ENCODE data around the gene ATP10B. TPM values are rescaled to one million over a fixed set of nuclear protein-coding genes. Genes with fewer than 3 reads are reported as not detected.

The ATP10B gene
- total RNA-seq, 1 donor from 2014 or later: not detected

DNA sequence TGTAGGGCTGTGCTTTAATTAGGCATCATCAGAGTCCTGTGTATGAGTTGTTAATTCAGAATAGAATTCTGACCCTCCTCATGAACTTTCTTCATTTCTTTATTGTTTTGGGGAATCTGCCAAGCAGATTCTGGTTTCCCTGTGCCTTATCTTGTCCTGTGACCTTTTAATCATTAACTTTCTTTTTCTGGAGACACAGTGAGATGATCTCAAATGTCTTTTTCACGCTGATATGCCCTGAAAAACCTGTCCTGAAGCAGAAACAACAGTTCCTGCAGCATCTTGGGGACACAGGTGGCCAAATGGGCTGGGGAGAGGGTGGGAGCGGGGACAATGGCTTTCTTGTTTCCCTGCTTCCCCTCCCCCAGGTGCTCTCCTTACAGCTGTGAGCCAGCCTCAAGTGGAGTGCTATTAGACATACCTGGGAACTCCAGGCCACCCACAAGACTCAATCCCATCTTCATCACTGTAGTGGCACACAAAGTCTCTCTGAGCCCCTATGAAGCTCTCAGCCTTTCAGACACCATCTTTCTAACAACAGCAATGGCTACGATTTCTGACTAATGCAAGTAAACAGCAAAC is 213.8 kb downstream of the ATP10B start:
- intact Hi-C loops (cut with micrococcal nuclease): no loop called here

DNA sequence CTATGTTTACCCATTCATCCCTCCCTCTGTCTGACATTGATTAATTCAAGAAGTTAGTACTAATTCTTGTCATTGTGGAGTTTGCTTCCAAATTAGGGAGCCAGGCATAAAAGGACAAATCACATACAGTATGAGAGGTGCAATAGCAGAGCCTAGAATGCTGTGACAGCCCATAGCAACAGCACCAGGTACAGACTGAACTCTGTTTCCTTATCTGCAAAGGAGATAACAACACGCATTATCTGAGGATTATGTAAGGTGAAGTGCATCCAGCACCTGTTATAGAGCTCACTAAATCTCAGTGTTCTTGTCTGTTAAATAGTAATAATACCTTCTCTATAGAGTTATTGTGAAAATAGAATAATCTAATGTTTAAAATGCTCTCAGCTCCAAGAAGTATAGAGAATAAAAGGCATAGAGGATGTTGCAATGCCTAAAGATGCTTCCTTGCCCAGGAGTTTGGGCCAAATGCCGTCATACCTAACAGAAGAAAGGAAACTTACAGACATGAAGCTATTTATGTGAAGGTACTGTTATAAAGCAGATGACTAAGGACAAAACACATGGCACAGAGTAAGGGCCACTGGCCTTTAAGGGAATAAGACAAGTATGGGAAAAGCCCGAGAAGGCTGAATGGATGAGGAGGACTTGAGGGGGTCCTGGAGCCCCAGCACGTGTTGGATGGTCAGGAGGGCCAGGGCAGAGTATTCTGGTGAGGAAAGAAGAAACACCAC is 214.5 kb downstream of the ATP10B start:
- intact Hi-C loops (cut with micrococcal nuclease): no loop called here

DNA sequence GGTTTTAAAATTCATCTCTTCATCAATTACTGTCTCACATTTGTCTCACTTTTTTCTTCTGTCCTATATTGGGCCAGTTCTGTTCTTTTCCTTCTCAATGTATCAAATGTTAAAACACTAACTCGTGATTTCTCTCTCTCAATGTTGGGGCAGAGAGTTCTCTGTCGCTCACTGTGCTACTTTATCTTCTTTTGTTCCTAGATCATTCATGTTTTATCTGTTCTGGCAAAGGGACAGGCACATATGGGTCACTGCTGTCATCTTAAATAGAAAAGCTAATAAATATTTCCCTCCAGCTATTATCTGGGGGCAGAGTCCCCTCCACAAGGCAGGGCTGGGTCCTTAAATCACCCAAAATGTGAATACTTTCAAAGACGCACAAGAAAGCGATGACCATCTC is 216.3 kb downstream of the ATP10B start:
- intact Hi-C loops (cut with micrococcal nuclease): no loop called here

DNA sequence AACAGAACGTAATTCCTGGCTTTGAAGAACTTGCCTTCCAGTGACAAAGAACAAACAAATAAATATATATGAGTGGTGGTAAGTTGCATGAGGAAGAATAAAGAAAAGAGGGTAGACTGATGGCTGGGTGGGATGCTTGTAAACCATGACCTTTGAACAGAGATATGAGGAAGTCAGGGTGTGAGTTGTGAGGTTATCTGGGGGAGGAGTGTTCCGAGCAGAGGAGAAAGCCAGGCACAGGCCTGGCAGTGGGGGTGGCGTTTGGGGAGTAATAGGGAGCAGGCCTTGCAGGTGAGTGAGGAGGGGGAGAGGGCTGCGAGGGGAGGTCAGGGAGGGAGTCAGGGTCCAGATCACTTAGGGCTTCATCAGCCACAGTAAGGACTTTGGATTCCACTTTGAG is 217.0 kb downstream of the ATP10B start:
- intact Hi-C loops (cut with micrococcal nuclease): no loop called here

DNA sequence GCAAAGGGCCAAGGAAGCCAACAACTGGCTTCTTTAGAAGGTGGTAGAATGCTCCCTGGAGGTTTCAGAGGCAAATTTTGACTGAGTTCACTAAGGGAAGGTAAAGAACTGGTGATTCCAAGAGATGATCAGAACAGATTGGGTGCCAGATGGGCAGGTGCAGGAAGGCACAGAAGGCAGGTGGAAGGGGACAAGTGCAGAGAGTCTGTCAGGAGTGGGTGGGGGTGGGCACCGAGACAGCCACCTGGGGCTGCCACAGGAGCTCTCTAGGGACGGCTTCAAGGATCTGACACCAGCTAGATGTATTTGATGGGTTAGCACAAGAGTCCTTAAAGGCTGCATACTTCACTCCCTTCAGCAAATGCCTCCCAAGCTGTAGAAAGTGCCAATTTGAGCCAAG is 223.0 kb downstream of the ATP10B start:
- intact Hi-C loops (cut with micrococcal nuclease): no loop called here

DNA sequence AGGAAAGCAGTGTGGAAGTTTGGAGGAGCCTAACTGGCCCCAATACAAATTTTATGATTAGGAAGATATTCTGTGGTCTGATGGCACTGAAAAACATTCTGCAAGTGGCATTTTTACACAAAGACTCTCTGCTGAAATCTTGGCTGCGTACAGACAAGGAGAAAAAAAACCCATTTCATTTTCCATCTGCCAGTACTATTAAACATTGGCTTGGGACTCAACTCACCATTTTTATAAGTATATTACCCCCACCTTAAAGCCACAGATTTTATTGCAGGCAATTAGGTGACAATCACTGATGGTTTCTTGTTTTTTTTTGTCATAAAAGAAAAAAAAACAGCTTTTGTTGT is 223.4 kb downstream of the ATP10B start:
- intact Hi-C loops (cut with micrococcal nuclease): no loop called here

DNA sequence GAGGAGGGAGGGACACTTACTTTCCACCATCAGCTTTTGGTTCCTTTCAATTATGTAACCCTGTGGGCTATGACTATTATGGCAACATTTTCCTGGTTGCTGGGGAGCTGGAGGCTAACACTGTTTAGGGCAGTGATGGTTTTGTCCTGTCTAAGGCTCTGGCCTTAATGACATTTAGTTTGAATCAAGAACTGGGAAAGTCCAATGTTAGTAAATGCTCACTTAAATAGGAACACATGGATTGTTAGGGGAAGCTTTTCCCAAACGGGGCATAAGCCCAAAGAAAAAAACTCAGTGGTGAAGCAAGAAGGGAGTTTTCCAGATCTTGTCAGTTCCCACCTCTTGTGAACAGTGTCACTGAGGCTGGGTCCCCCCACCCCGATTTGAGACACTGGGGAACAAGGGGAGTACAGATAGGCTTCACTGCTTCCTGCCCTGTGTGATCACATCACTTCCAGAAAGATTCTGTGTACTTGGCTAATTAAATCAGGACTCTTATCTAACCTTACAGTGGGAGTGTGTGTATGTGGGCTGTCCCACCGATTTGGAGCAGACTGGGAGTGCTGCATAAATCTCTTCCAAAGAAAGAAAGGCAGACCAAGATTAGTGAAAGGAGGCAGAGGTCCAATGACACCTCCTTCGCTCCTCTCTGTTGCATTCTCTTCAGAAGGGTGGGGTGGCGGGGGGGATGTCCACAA is 223.9 kb downstream of the ATP10B start:
- intact Hi-C loops (cut with micrococcal nuclease): no loop called here

DNA sequence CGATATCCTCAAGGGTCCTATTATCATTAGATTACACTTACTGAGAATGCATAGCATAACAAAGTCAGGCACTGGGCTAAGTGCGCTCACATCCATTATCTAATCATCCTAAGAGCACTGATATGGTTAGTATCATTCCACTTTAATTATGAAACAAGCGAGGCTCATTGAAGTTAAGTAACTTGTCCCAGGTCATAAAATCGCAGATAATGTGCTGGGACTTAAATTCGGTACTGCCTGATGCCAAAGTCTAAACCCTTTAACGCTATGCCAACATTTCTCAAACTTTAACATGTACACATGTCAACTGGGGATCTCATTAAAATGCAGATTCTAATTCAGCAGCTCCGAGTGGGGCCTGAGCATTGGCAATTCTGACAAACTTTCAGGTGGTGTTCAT is 225.7 kb downstream of the ATP10B start:
- intact Hi-C loops (cut with micrococcal nuclease): no loop called here

DNA sequence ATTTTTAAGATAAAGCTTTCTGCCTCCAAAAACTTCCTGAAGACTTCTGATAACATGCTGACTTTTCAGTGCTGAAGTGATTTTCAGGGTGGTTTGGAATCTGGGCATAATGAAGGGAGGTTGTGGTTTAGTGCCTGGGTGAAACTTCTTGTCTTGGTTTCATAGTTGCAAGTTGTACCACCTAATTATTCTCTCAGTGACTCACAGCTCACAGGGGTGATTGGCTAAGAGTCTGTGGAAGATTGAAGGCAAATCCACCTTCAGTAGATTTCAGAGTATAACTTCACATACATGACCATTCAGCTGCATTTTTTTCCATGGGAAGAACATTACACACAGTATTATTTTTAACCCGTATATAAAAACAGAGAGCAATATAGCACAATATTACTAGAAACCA is 230.5 kb downstream of the ATP10B start:
- intact Hi-C loops (cut with micrococcal nuclease): no loop called here

DNA sequence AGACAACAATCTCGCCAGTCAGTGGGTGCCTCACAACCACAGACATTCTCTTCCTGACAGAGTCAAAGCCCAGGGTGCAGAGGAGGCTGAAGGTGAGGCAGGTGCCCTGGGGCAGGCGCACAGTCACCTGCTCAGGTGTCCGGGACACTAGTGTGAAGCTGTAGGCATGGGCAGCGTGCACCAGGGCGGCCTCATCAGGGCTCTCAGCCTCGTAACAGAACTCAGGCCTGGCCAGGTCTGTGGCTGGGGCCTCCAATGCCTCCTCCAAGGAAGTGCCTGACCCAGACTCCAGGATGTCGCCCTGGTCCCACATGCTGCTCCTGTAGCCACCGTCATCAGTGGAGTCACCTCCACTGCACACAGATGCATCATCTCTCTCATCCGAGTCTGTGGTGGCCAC is 231.6 kb downstream of the ATP10B start:
- intact Hi-C loops (cut with micrococcal nuclease): no loop called here

DNA sequence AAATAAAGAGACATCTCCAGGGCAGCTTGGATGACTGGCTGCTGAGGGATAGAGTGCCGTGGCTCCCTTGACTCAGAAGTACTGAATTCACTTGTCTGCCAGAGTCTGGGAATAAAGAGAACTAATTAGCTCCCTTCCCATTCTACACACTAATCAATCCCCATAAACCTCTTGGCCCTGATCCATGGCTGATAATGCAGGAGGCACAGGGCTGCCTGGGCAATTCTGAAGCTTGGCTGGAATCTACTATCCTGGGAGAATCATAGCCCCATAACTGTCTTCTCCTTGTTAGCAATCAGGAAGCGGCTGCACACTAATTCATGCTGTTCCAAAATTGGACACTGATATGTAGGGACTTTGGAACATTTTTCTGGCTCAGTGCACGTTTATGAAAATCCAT is 232.6 kb downstream of the ATP10B start:
- intact Hi-C loops (cut with micrococcal nuclease): no loop called here

DNA sequence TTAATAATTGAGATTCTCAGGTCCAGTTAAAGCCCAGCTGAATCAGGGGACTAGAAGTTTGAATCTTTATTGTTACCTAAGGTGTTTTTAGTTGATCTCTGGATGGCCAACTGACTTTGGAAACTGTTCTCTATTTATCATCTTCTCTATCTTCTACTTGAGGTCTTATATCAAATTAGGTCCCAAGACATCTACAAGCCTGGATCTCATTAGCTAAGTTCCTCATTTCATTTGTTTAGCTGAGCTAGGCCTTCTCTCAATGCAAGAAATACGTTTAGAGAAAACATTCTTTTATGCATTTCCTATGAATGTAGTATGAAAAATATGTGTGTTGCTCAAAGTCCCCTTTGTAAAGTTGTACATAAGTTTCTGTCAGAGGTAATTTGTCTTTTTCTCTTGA is 233.7 kb downstream of the ATP10B start:
- intact Hi-C loops (cut with micrococcal nuclease): no loop called here

DNA sequence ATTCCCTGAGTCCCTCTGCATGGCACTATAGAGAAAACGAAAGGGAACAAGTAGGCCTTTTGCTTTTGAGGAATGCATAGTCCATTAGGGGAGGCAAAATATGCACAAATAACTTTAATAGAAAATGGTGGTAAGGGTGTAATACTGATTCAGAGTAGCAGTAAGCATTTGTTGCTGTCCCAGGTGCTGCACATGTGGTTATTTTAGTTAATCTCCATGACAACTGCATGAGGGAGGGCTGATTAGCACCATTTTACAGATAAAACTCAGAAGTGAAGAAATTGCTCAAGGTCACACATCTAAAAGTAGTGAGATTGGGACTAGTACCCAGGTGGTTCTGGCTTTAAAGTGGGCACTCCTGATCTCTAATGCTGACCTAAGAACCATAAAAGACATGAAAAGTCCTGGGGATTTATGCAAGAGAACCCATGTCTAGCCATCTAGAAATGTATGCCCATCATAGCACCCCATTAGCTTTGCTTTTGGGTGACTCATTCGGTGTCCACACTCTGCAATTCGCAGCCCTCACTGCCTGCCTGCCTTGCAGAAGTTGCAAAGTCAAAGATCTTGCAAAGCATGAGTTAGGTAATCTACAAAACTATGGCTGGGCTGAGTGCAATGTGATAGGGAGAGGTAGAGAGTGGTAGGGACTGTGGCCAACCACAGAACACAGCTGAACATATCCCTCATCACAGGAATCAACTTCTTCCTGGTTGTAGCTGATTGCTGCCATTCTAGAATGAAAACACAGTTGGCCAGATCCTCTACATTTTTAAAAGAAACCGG is 235.1 kb downstream of the ATP10B start:
- intact Hi-C loops (cut with micrococcal nuclease): no loop called here

DNA sequence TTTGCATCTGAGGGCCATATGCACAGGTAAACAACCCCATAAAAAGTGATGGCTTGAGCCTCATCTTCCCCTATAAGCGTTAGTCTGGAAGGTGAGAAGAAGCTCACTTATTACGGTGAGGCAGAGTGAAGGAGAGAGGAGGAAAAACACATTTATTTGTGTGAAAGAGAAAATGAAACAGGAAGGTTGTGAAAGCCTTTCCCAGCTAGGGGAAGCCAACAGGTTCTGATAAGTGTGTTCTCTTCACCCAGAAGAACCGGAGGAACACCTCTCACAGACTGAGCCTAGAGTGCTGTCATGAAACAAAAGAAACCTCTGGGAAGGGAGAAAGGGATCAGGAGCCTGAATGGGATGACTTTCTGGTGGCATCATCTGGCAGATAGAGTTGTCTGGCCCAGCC is 237.9 kb downstream of the ATP10B start:
- intact Hi-C loops (cut with micrococcal nuclease): no loop called here

DNA sequence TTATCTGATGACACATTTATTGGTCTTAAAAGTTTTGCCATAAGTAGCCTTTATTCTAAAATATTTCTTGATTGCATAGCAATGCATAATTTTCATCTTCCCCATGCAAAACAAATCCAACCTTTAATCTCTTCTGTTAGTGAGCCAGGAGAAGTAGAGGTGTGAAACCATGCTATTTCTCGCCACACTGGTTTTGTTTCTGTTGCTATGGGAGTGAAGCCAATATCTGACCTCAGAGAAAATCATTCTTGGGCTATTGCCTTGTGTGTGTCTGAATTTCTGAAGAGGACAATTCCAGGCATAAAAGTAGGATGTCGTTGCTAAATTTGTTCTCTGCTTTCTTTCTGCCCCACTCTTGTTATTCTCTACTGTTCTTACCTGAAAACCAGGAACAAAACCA is 246.7 kb downstream of the ATP10B start:
- intact Hi-C loops (cut with micrococcal nuclease): no loop called here

DNA sequence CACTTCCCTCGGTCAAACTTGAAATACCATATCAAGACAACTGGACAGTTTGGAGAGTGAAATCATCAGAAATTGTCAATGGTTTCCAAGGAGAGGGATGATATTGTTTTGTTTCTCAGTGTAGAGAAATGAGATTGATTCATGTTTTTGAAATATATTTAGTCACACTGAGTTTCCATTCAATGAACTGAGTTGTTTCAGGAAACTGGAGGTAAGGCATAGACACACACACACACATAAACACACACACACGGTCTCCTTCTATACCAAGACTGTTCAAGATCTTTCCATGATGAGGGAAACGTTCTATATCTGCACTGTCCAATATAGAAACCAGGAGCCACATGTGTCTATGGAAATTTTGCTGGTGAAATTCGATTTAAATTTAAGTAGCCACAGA is 247.5 kb downstream of the ATP10B start:
- intact Hi-C loops (cut with micrococcal nuclease): no loop called here

DNA sequence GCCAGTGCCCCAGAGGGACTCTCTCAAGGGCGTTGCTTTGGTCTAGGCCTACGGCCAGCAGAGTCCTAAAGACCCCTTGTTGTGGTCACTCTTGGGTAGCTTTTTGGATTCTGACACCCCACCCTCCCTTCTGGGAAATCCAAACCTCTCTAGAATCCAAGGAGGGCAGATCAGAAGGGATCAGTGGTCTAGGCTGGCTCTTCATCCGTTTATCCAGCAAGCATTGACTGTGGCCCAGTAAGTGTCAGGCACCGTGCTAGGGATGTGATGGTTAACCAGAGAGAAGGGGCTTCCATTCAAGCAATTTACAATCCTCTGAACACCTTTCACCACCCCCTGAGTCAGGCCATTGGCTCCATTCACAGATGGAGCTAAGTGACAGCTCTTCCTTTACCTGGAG is 249.3 kb downstream of the ATP10B start:
- intact Hi-C loops (cut with micrococcal nuclease): no loop called here

DNA sequence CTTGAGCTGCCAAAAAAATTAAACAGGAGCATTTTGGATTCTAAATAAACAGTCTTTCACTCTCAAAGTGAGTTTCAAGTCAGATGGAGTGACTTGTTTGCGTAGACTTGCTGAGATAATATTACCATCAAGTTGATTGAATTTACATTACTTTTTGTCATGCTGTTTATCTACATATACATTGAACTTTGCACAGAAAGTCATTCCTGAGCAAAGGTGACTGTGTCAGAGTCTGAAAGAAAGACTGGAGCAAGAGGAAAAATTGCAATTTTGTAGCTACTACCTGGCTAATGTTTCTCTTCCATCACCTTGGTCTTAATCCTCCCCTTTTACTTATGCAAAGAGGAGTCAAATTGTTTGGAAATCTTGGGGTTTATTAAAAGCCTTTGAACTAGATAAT is 251.0 kb downstream of the ATP10B start:
- intact Hi-C loops (cut with micrococcal nuclease): no loop called here

DNA sequence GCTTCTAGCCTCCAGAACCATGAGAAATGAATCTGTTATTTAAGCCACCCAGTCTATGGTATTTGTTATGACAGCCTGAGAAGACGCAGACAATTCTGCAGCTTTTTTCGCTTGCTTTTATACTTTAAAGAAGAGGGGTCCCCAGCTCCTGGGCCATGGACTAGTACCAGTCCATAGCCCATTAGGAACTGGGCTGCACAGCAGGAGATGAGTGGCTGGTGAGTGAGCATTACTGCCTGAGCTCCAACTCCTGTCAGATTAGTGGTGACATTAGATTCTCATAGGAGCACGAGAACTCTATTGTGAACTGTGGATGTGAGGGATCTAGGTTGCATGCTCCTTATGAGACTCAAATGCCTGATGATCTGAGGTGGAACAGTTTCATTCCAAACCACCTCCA is 278.7 kb downstream of the ATP10B start:
- intact Hi-C loops (cut with micrococcal nuclease): no loop called here

DNA sequence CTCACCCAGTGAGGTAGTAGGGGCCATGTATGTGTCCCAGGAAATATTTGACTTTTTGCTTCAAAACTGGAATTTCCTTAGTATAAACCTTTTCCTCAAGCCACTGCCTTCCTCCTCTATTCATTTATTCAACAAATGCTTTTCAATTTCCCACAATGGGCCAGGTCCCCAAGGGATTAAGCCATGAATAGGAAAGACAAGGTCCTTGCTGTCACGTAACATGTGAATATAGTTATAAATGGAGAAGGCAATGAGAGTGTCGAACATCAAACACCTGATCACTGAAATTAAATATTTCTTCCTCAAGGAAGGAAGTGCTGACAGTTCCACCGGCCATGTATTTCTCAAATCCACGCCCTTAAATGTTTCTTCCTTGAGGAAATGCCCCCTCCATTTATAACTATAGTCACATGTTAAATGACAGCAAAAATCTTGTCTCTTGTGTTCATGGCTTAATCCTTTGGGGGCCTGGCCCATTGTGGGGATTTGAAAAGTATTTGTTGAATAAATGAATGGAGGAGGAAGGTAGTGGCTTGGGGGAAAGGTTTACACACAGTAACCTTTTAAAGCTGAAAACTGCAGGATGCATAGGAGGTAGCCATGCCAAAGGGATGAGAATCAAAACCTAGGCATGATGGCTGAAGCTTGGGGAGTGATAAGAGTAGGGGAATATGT is 284.8 kb downstream of the ATP10B start:
- intact Hi-C loops (cut with micrococcal nuclease): no loop called here

DNA sequence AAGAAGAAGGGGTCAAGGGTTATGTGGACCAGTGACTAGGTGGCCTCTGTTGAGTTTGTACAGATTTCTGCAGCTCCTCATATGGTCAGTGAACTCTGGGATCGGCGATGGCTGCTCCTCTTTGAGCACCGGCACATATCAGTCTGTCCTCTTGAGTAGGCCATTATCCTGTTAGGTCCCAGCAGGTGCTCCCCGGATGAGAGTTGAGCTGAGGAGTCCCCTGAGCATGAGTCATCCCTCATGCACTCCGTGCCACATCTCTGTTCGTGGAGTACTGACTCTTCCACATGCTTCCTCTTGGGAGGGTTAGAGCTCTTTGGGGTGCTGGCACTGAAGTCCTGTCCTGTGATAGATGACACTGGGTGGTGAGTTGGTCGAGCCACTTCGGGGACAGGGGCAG is 286.6 kb downstream of the ATP10B start:
- intact Hi-C loops (cut with micrococcal nuclease): no loop called here

DNA sequence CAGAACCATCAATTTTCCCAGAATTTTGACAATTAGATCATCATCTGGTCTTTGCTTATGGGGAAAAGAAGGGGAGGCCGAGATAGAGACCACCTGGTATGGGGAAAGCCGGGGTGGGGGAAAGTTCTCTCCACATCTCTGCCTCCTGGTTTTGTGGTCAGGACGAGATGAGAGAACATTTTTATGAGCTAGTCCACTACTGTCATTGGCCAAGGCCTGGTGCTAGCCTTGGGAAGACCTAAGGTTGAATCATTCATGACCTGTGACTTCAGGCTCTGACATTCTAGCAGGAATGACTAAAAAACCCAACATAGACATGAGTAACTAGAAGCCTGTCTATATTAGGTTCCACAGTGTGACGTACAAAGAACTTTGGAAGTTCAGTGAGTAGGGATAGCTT is 295.2 kb downstream of the ATP10B start:
- intact Hi-C loops (cut with micrococcal nuclease): no loop called here

All from T-helper 2 cell treated with Interferon-gamma antibody and Interleukin-4, amounts not matched to agents 100 ng/mL and 5 ng/mL, for 36 hours (primary cell).